ENCODE measurements around the gene COX6A2.

COX6A2 gene

GRCh38 chr16:31397096-31397660, 31.0 kb downstream of the COX6A2 start:
- no peak for DNase-seq
- Histone ChIP-seq H3K4me1 (no peaks in the 10 kb centered on the region), H3K36me3 (no peaks in the 10 kb centered on the region), H3K9me3 (no peaks in the 10 kb centered on the region; the same call in 1 of the 2 replicates), H3K4me3 (ENCODE audit: low read depth, low read length) (no peak overlapping the region), H3K27me3 (no peaks in the 10 kb centered on the region)
- TF ChIP-seq CTCF (IDR thresholded peaks at IDR 0.05; ENCODE audit: low read depth, low read length): no peak

- DNase-seq: no peak
- Histone ChIP-seq H3K4me3 (ENCODE audit: low read depth, low read length) (no peak overlapping the region), H3K4me1 (no peaks in the 10 kb centered on the region), H3K36me3 (no peaks in the 10 kb centered on the region), H3K9me3 (no peaks in the 10 kb centered on the region; the same call in 1 of the 2 replicates), H3K27me3 (no peaks in the 10 kb centered on the region)
- no peak for TF ChIP-seq CTCF (IDR thresholded peaks at IDR 0.05; ENCODE audit: low read depth, low read length)
Measured at GRCh38 chr16:31395647-31396046, 32.5 kb downstream of the COX6A2 start.

GRCh38 chr16:31393056-31393455, 35.1 kb downstream of the COX6A2 start, which contains the start of gene ITGAD:
ITGAD (plus strand) TSS chr16:31393335; CDS start chr16:31393361, 26 bp downstream.
- DNase-seq: no peak
- no peak within 1 kb of the TSS for H3K4me3 ChIP-seq (ENCODE audit: low read depth, low read length)
- no peaks in the 10 kb centered on the region for H3K4me1 ChIP-seq
- TF ChIP-seq CTCF (IDR thresholded peaks at IDR 0.05; ENCODE audit: low read depth, low read length): no peak
- H3K27me3 ChIP-seq: peaks cover 5% of the 10 kb centered on the region; the same call in 1 of the 2 replicates
- no peaks in the 10 kb centered on the region for H3K36me3 ChIP-seq
- no peaks in the 10 kb centered on the region for H3K9me3 ChIP-seq

- H3K4me3 ChIP-seq (ENCODE audit: low read depth, low read length): no peak overlapping the region
- no peak for TF ChIP-seq CTCF (IDR thresholded peaks at IDR 0.05; ENCODE audit: low read depth, low read length)
- no peak for DNase-seq
- H3K9me3 ChIP-seq: no peaks in the 10 kb centered on the region
- no peaks in the 10 kb centered on the region for H3K36me3 ChIP-seq
- no peaks in the 10 kb centered on the region for H3K4me1 ChIP-seq
- H3K27me3 ChIP-seq: peaks cover 5% of the 10 kb centered on the region; the same call in 1 of the 2 replicates
Measured at GRCh38 chr16:31390504-31391041, 37.6 kb downstream of the COX6A2 start.

- no peak for TF ChIP-seq CTCF (IDR thresholded peaks at IDR 0.05; ENCODE audit: low read depth, low read length)
- no peak for DNase-seq
- Histone ChIP-seq H3K27me3 (peaks cover 5% of the 10 kb centered on the region; the same call in 1 of the 2 replicates), H3K4me3 (ENCODE audit: low read depth, low read length) (no peak overlapping the region), H3K4me1 (no peaks in the 10 kb centered on the region), H3K36me3 (no peaks in the 10 kb centered on the region), H3K9me3 (no peaks in the 10 kb centered on the region)
Measured at GRCh38 chr16:31388535-31388934, 39.6 kb downstream of the COX6A2 start.
